ENCODE data around the gene MAML2. TPM values are rescaled to one million over a fixed set of nuclear protein-coding genes. Genes with fewer than 3 reads are reported as not detected.

Gene MAML2
- total RNA-seq (10 to 100 TPM; 11.8 to 20.7 (median 17.9) TPM), polyA plus RNA-seq (1 to 10 TPM; 2.8 to 7.1 (median 4.2) TPM)

DNA sequence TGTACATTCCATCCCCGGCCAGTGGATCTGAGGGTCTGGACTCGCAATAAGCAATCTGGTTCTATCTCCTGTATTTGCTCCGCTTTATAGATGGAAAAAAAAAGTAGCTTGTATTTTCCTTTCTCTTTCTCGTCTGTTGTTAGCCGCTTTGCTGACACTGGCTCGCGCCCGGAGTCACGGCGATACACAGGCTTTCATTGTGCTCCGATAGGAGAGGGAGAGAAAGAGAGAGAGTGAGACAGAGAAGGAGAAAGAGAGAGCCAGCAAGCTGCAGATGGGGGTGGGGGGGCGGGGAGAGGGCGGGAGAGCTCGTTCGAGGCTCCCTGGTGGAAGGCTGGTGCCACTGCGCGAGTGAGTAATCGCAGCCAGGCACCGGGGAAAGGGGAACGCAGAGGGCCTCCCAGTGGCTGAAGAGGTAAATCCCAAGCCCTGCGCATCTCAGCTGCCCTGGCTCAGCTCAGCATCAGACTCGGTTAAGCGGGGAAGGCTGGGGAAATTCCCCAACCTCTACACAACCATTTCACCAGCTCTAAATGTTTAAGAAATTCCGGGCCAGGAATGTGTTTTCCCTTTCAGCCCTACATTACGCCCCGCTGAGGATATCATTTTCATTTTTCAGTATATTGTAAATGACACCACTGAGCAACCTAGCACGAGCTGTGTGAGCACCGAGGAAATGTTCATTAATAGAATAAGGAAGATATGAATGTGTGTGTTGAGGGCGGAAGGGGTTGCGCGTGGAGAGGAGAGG is at the start of gene MAML2:
Gene MAML2 (minus strand): TSS at position 235 of the 751 bp plus-strand sequence. CDS start 1,300 bp downstream, outside the sequence.
- H3K4me1 ChIP-seq, result peaks cover 0 to 46% (median 43%) of the 10 kb centered on the region in 4 donors
- TF ChIP-seq POLR2AphosphoS5 (IDR thresholded peaks at IDR 0.05) (peak; percentile 25 to 78 (median 68)), POLR2A (IDR thresholded peaks at IDR 0.05) (no peak)
- TF ChIP-seq, protein P1, sequence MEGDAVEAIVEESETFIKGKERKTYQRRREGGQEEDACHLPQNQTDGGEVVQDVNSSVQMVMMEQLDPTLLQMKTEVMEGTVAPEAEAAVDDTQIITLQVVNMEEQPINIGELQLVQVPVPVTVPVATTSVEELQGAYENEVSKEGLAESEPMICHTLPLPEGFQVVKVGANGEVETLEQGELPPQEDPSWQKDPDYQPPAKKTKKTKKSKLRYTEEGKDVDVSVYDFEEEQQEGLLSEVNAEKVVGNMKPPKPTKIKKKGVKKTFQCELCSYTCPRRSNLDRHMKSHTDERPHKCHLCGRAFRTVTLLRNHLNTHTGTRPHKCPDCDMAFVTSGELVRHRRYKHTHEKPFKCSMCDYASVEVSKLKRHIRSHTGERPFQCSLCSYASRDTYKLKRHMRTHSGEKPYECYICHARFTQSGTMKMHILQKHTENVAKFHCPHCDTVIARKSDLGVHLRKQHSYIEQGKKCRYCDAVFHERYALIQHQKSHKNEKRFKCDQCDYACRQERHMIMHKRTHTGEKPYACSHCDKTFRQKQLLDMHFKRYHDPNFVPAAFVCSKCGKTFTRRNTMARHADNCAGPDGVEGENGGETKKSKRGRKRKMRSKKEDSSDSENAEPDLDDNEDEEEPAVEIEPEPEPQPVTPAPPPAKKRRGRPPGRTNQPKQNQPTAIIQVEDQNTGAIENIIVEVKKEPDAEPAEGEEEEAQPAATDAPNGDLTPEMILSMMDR (IDR thresholded peaks at IDR 0.05), result peak; percentile 78 to 98 (median 84)
- no peaks in the 10 kb centered on the region for H3K36me3 ChIP-seq
- 3 to 6% methylated on average over 31 of the region's 31 CpGs for WGBS, 2 donors
- peak; percentile 97 for DNase-seq
- peak within 1 kb of the TSS; percentile 80 to 90 (median 82) for H3K27ac ChIP-seq
- intact Hi-C loops (cut with DNase I), result loop anchor here (1.0 to 10.0 kb wide), 4 partner anchors 100 to 508 kb away; partner anchors contain the start of gene MTMR2
- peak within 1 kb of the TSS; percentile 52 to 68 (median 62) for H3K4me3 ChIP-seq
- no peaks in the 10 kb centered on the region for H3K27me3 ChIP-seq
- no peaks in the 10 kb centered on the region for H3K9me3 ChIP-seq

DNA sequence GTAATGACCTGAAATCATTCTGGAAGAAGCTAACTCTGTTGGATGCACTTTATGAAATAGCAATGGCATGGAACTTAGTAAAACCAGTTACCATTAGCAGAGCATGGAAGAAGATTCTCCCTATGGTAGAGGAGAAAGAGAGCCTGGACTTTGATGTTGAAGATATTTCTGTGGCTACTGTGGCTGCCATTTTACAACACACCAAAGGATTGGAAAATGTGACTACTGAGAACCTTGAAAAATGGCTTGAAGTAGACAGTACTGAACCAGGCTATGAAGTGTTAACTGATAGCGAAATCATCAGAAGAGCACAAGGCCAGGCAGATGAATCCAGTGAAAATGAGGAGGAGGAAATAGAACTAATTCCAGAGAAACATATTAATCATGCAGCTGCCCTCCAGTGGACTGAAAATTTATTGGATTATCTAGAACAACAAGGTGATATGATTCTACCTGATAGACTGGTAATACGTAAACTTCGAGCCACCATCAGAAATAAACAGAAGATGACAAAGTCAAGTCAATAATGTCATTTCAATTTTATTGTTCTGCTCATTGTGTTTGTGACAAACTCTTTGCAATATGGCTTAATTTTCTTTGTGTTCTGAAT is 48.8 kb upstream of the MAML2 start:
- 96 to 98% methylated on average over 3 of the region's 3 CpGs for WGBS, 2 donors
- Histone ChIP-seq H3K27ac (no peak overlapping the region), H3K9me3 (no peaks in the 10 kb centered on the region), H3K4me1 (peaks cover 0 to 23% (median 18%) of the 10 kb centered on the region in 4 donors), H3K4me3 (no peak overlapping the region), H3K27me3 (no peaks in the 10 kb centered on the region), H3K36me3 (no peaks in the 10 kb centered on the region)
- intact Hi-C loops (cut with DNase I), result loop anchor here (5.0 kb wide), 1 partner anchor 600 kb away; the partner anchor contains the start of gene CEP57
- DNase-seq, result no peak
- TF ChIP-seq, protein P1 (IDR thresholded peaks at IDR 0.05), result no peak
- TF ChIP-seq POLR2AphosphoS5 (IDR thresholded peaks at IDR 0.05), result no peak
- no peak for TF ChIP-seq EP300 (IDR thresholded peaks at IDR 0.05)
- no peak for TF ChIP-seq POLR2A (IDR thresholded peaks at IDR 0.05)

DNA sequence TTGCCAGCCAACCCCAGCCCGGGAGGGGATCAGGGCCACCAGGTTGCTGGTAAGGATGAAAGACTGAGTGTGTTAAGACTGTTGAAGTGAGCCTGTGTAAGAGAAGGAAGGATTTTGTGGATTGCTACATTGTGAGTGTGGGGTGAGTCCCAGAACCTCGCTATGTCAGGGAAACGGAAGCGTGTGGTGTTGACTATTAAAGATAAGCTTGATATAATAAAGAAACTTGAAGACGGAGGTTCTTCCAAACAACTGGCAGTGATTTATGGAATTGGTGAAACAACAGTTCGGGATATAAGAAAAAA is 47.4 kb upstream of the MAML2 start:
- peaks cover 0 to 23% (median 18%) of the 10 kb centered on the region in 4 donors for H3K4me1 ChIP-seq
- H3K9me3 ChIP-seq, result no peaks in the 10 kb centered on the region
- intact Hi-C loops (cut with DNase I), result loop anchor here (5.0 kb wide), 1 partner anchor 598 kb away; the partner anchor contains the start of gene CEP57

DNA sequence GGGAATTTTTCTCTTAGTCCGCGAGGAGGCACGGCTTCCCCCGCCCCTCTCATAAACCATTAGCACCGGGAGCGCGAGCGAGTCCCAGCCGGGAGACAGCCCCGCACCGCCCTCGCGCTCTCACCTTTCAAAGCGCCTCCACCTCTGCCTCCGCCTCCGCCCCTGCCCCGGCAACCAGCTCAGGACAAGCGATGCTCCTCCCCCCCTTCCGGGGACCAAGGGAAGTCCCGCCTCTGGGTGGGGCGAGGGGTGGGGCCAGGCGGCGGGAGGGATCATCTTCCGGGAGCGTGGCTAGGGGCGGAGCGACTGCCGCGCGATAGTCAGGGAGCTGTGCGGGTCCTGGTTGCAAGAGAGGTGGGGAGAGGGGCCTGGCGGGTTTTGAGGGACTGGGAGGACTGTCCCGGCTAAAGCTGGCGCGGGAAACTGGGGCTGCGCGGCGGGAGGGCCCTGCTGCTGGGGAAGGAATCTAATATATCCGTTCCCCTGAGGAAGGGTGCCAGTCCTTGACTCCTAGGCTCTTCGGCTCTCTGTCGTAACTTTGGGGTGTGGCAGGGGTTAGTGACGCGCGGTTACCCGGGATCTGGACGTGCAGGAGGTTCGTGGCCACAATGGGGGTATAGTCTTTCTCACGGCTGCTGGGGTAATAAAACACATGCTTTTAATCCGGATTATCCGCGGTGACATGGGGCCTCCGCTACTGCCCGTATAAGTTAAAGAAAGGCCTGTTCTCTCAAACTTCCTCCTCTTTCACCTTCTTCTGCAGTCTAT is 46.9 kb upstream of the MAML2 start, which contains the start of the genes CCDC82 and JRKL:
Gene CCDC82 (minus strand): TSS at position 193 of the 768 bp plus-strand sequence. CDS start 5,165 bp downstream, outside the sequence.
Gene JRKL (plus strand): TSS at position 294 of the 768 bp plus-strand sequence. CDS start 637 bp downstream, outside the sequence.
- peak in 1 of 2 donors; percentile 88 for TF ChIP-seq POLR2A (IDR thresholded peaks at IDR 0.05)
- no peak for TF ChIP-seq EP300 (IDR thresholded peaks at IDR 0.05)
- TF ChIP-seq, protein P1 (IDR thresholded peaks at IDR 0.05), result no peak
- peak; percentile 93 to 97 (median 94) for TF ChIP-seq POLR2AphosphoS5 (IDR thresholded peaks at IDR 0.05)
- Histone ChIP-seq H3K27me3 (no peaks in the 10 kb centered on the region), H3K4me3 (peak within 1 kb of the TSS; percentile 58 to 93 (median 76)), H3K27ac (peak within 1 kb of the TSS; percentile 87 to 91 (median 89)), H3K36me3 (no peaks in the 10 kb centered on the region), H3K9me3 (no peaks in the 10 kb centered on the region), H3K4me1 (peaks cover 0 to 23% (median 18%) of the 10 kb centered on the region in 4 donors)
- 0 to 1% methylated on average over 53 of the region's 53 CpGs for WGBS, 2 donors
- DNase-seq, result peak; percentile 98
- intact Hi-C loops (cut with DNase I), result loop anchor here (5.0 kb wide), 1 partner anchor 598 kb away; the partner anchor contains the start of gene CEP57

More for the DNA sequence above, 47.4 kb upstream of the MAML2 start:
- DNase-seq, result no peak
- H3K4me3 ChIP-seq, result peak overlapping the region; percentile 58 to 93 (median 76)
- H3K27ac ChIP-seq, result peak overlapping the region; percentile 87 to 91 (median 89)
- 6 to 26% methylated on average over 6 of the region's 6 CpGs for WGBS, 2 donors
- H3K36me3 ChIP-seq, result no peaks in the 10 kb centered on the region
- TF ChIP-seq POLR2AphosphoS5 (IDR thresholded peaks at IDR 0.05) (no peak), POLR2A (IDR thresholded peaks at IDR 0.05) (no peak), EP300 (IDR thresholded peaks at IDR 0.05) (no peak)
- TF ChIP-seq, protein P1 (IDR thresholded peaks at IDR 0.05), result no peak
- H3K27me3 ChIP-seq, result no peaks in the 10 kb centered on the region
